Bronchial epithelial cell (primary cell): ENCODE data around the gene TWIST2. TPM values are rescaled to one million over a fixed set of nuclear protein-coding genes. Genes with fewer than 3 reads are reported as not detected.
A peak's percentile ranks its signal among the peaks of the same experiment; 100 is the strongest.

Experiments used
- DNase-seq: peaks from one replicate; pipeline ENCODE4 v3.0.0-alpha.2; 2010; ENCODE audit warnings: low read depth
- FAIRE-seq: peaks from 2 replicates; lab custom pipeline; 2011; peaks lifted over from hg19 to GRCh38; lab: Jason Lieb, UNC
- H3K27me3 ChIP-seq: 2 replicates; pipeline ENCODE4 v1.5.1; 2011; ENCODE audit warnings: low read length; ENCODE audit not compliant: control insufficient read depth, insufficient read depth
- H3K36me3 ChIP-seq: 2 replicates; pipeline ENCODE4 v1.5.1; 2011; ENCODE audit warnings: low read length; ENCODE audit not compliant: control insufficient read depth, insufficient read depth
- H3K4me3 ChIP-seq: 2 replicates; pipeline ENCODE4 v1.5.1; 2011; ENCODE audit warnings: mild to moderate bottlenecking, low read depth, low read length, control low read depth
- total RNA-seq: library from RNA; depleted of rRNA; stranded (reverse); fragments of >200 nt; gene quantifications from 2 replicates; pipeline ENCODE4 v1.2.1, GENCODE V29; 2014
- TF ChIP-seq, protein P1 (sequence below): IDR thresholded peaks from 2 replicates; pipeline ENCODE4 v1.5.1; 2011; ENCODE audit warnings: mild to moderate bottlenecking, moderate library complexity, low read length, control low read depth, inconsistent platforms; ENCODE audit not compliant: insufficient read depth, severe bottlenecking

The TWIST2 gene
- total RNA-seq, 1 donor from 2014 or later: 7.4 TPM

DNA sequence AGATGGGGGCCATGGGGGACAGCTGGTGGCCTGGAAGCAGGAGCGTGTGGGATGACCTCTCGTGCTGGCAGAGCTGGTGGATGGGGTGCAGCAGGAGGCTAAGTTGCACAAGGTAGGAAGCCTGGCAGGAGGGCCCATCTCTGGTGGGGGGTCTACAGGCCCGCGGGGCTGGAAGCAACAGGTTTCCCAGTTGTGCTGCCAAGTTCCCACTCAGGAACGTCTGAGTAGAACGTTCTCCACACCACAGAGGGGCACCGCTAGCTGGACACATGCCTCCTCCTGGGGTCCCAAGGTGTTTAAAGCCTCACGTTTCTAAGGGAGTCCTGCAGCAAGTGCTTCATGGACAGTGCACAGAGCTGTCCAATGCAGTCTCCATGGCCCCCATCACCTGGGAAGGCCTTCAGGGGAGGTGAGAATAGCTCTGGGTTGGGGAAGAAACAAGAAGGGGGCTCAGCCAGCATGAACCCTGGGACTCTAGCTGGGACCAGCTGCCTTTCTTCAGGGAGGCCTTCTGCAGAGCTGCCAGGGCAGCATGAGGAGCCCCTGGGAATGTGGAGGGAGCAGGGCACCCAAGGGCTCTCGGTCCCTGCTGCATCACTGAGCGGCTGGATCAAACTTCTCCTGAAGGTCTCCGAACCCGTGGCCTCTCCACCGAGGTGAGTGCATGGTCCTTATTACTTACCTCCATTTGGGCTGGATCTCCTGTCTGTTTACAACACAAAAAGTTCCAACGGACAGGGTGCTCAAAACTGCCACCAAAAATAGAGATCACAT is 80.0 kb downstream of the TWIST2 start:
- TF ChIP-seq, protein P1, sequence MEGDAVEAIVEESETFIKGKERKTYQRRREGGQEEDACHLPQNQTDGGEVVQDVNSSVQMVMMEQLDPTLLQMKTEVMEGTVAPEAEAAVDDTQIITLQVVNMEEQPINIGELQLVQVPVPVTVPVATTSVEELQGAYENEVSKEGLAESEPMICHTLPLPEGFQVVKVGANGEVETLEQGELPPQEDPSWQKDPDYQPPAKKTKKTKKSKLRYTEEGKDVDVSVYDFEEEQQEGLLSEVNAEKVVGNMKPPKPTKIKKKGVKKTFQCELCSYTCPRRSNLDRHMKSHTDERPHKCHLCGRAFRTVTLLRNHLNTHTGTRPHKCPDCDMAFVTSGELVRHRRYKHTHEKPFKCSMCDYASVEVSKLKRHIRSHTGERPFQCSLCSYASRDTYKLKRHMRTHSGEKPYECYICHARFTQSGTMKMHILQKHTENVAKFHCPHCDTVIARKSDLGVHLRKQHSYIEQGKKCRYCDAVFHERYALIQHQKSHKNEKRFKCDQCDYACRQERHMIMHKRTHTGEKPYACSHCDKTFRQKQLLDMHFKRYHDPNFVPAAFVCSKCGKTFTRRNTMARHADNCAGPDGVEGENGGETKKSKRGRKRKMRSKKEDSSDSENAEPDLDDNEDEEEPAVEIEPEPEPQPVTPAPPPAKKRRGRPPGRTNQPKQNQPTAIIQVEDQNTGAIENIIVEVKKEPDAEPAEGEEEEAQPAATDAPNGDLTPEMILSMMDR: no peak
- Histone ChIP-seq H3K27me3 (peaks cover 6% of the 10 kb centered on the region), H3K36me3 (no peaks in the 10 kb centered on the region), H3K4me3 (no peak overlapping the region)
- FAIRE-seq (no peak), DNase-seq (no peak)

GRCh38 chr2:238928520-238929241 is 80.8 kb downstream of the TWIST2 start:
- H3K4me3 ChIP-seq: no peak overlapping the region
- peaks cover 6% of the 10 kb centered on the region for H3K27me3 ChIP-seq
- FAIRE-seq (no peak), DNase-seq (no peak)
- no peaks in the 10 kb centered on the region for H3K36me3 ChIP-seq
- TF ChIP-seq, protein P1: no peak

DNA sequence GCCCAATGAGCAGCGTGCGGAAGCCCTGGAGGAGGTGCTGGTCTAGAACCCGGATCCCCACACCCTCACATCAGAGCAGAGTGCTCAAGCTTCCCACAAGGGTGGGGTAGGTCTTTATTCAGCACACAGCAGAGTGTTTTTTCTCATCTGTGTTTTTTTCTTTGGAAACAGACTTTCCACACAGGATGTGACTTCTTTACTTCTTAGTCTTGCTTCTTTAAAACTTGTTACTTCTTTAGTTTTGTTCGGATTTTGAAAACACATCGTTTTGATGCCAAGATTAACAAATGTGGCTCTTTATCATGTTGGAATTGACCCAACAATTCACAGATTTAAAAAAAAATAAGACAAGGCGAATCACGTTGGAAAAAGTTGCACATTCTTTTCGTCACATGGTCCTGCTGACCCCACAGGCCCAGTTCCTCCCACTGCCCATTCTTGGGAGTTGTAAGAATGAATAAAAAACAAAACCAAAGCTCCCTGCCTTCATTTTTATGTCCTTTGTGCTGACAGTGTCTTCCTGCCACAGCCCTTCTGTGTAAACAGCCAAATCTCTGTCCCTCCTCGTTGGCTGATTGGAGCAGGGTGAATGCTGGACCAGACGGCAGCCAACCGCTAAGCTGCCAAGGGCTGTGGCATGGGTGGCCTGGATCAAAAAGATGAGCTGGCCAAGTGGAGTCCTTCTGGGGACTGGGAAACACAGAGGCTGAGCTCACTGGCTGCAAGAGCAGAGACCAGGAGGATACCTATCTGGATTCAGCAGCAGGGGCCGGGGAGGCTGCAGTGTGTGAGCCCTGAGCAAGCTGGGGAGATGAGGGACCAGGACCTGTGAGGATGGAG is 81.6 kb downstream of the TWIST2 start:
- DNase-seq (no peak), FAIRE-seq (no peak)
- no peak overlapping the region for H3K4me3 ChIP-seq
- peaks cover 4% of the 10 kb centered on the region for H3K27me3 ChIP-seq
- no peaks in the 10 kb centered on the region for H3K36me3 ChIP-seq
- TF ChIP-seq, protein P1: no peak

- TF ChIP-seq, protein P1: no peak
- no peak for FAIRE-seq
- Histone ChIP-seq H3K27me3 (peaks cover under 1% of the 10 kb centered on the region), H3K36me3 (no peaks in the 10 kb centered on the region), H3K4me3 (no peak overlapping the region)
- no peak for DNase-seq
These were observed 82.3 kb downstream of the TWIST2 start for GRCh38 chr2:238930216-238930615.

- TF ChIP-seq, protein P1: no peak
- no peak overlapping the region for H3K4me3 ChIP-seq
- H3K27me3 ChIP-seq: no peaks in the 10 kb centered on the region
- FAIRE-seq (peak; percentile 13), DNase-seq (no peak)
- H3K36me3 ChIP-seq: no peaks in the 10 kb centered on the region
These were observed 88.5 kb downstream of the TWIST2 start for GRCh38 chr2:238936162-238937052.
